ENCODE results near the gene TMTC2. TPM values are rescaled to one million over a fixed set of nuclear protein-coding genes. Genes with fewer than 3 reads are reported as not detected.

The TMTC2 gene
- total RNA-seq, 2 experiments from 2014 or later = 2.5 to 3.1 TPM

DNA sequence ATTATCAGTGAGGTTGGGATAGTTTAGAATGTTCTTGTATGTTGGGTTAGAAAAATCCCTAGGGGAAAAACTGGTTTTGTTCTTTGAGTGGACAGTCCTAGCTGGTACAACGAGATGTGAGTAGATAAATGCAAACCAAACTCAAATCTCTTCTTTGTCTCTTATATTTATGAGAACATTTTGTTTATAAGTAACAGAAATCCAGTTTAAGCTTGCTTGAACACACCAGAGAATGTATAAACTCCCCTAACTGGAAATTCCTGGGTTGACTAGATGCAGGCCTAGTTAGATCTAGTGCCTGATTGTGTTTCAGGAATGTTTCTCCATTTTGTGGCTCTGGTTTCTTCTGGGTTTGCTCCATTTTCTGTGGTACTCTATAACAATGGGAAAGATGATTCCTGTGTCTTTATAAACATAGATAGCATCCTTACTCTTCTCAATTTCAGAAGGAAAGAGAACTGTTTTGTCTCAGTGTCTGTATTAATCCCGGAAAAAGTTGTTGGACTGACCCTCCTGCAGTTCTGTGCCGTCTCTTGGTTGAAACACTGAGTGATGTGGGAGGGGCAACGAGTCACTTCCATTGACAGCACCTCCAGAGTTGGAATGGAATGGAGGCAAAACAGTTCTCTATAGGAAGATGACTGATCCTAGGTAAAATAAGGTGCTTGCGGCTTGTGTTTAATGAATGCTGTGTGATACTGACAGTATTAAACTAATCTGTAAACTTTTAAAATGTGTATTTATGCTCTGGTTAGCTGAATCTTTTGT, 244.8 kb downstream of the TMTC2 start:
- ChIA-PET POLR2A (interaction anchor here (1.0 kb wide), 1 partner anchor 11 kb away, joined by 3 read pairs; no protein-coding TSS in a partner anchor), CTCF (no interaction called here)
- TF ChIP-seq, protein P1, sequence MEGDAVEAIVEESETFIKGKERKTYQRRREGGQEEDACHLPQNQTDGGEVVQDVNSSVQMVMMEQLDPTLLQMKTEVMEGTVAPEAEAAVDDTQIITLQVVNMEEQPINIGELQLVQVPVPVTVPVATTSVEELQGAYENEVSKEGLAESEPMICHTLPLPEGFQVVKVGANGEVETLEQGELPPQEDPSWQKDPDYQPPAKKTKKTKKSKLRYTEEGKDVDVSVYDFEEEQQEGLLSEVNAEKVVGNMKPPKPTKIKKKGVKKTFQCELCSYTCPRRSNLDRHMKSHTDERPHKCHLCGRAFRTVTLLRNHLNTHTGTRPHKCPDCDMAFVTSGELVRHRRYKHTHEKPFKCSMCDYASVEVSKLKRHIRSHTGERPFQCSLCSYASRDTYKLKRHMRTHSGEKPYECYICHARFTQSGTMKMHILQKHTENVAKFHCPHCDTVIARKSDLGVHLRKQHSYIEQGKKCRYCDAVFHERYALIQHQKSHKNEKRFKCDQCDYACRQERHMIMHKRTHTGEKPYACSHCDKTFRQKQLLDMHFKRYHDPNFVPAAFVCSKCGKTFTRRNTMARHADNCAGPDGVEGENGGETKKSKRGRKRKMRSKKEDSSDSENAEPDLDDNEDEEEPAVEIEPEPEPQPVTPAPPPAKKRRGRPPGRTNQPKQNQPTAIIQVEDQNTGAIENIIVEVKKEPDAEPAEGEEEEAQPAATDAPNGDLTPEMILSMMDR (IDR thresholded peaks at IDR 0.05) = no peak
- DNase-seq (no peak), ATAC-seq (no peak)
- H3K4me1 Mint-ChIP-seq (ENCODE audit: low read depth) = no peaks in the 10 kb centered on the region
- H3K9me3 Mint-ChIP-seq = no peaks in the 10 kb centered on the region
- no peak overlapping the region for H3K27ac Mint-ChIP-seq
- no peaks in the 10 kb centered on the region for H3K27me3 Mint-ChIP-seq
- intact Hi-C loops (cut with micrococcal nuclease) = no loop called here
- no peaks in the 10 kb centered on the region for H3K36me3 Mint-ChIP-seq (ENCODE audit: low read depth)
- H3K4me3 Mint-ChIP-seq = no peak overlapping the region

DNA sequence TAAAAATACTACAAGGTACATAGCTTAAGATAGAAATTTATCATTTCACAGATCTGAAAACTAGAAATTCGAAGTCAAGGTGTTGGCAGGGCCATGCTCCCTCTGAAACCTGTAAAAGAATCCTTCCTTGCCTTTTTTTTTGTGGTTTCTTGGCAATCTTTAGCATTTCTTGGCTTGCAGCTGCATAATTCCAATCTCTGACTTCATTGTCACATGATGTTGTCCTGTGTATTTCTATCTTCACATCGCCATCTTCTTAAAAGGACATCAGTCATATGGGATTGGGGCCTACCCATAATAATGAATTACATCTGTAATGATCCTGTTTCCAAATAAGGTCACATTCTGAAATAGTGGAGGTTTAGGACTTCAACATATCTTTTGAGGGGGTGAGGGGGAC, 250.4 kb downstream of the TMTC2 start:
- H3K9me3 Mint-ChIP-seq = no peaks in the 10 kb centered on the region
- no peaks in the 10 kb centered on the region for H3K36me3 Mint-ChIP-seq (ENCODE audit: low read depth)
- no peak for ATAC-seq
- H3K27me3 Mint-ChIP-seq = no peaks in the 10 kb centered on the region
- CTCF ChIA-PET = no interaction called here
- intact Hi-C loops (cut with micrococcal nuclease) = no loop called here
- POLR2A ChIA-PET = no interaction called here
- H3K4me1 Mint-ChIP-seq (ENCODE audit: low read depth) = no peaks in the 10 kb centered on the region
- H3K27ac Mint-ChIP-seq = no peak overlapping the region
- DNase-seq = no peak
- TF ChIP-seq, protein P1 (IDR thresholded peaks at IDR 0.05) = no peak
- no peak overlapping the region for H3K4me3 Mint-ChIP-seq

DNA sequence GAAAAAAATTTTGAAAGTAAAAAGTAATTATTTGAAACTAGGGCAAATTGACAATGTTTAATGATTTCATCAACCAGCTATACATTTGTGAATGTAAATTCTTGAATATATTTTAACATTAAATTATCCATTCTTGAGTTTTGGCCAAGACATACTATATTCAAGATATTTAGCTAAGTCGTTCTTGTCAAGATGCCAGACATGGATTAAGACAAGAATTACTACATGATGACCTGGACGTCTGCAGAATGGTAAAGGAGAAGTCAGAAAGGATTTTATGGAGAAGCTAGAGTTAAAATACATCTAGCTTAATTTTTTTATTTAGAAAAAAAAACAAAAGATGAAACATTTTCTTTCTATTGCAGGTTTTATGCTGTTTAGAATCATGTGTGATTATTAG, 255.8 kb downstream of the TMTC2 start:
- ChIA-PET POLR2A (interaction anchor here (1.0 kb wide), 1 partner anchor 11 kb away, joined by 3 read pairs; no protein-coding TSS in a partner anchor), CTCF (interaction anchor here (1.3 kb wide), 1 partner anchor 257 kb away, joined by 3 read pairs; no protein-coding TSS in a partner anchor)
- intact Hi-C loops (cut with micrococcal nuclease) = no loop called here
- Mint-ChIP-seq H3K27ac (no peak overlapping the region), H3K4me1 (ENCODE audit: low read depth) (no peaks in the 10 kb centered on the region), H3K27me3 (no peaks in the 10 kb centered on the region), H3K4me3 (no peak overlapping the region), H3K9me3 (no peaks in the 10 kb centered on the region), H3K36me3 (ENCODE audit: low read depth) (no peaks in the 10 kb centered on the region)
- DNase-seq (no peak), ATAC-seq (no peak)
- TF ChIP-seq, protein P1 (IDR thresholded peaks at IDR 0.05) = no peak

DNA sequence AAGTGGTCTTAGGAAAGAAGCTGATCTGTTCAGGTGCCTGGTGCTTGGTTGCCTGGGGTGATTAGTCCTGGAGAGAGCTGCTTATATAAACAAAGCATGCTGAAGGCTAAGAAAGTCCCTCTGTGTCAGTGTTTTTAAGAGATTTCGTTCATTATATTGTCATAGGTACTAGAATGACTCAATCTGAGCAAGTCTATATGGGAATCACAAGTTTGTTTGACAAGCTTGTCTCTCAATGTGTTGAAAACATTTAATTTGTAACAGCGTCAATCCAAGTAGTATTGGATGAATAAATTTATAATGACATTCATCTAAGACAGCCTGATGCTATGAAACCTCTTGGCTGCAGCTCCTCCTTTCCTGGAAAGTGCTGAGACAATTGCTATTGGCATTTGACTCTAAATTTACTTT, 256.3 kb downstream of the TMTC2 start:
- H3K4me3 Mint-ChIP-seq = no peak overlapping the region
- TF ChIP-seq, protein P1 (IDR thresholded peaks at IDR 0.05) = no peak
- no peaks in the 10 kb centered on the region for H3K4me1 Mint-ChIP-seq (ENCODE audit: low read depth)
- no peak for DNase-seq
- no peak for ATAC-seq
- H3K9me3 Mint-ChIP-seq = no peaks in the 10 kb centered on the region
- CTCF ChIA-PET = interaction anchor here (1.3 kb wide), 1 partner anchor 257 kb away, joined by 3 read pairs; no protein-coding TSS in a partner anchor
- H3K27ac Mint-ChIP-seq = no peak overlapping the region
- POLR2A ChIA-PET = interaction anchor here (1.0 kb wide), 1 partner anchor 11 kb away, joined by 3 read pairs; no protein-coding TSS in a partner anchor
- intact Hi-C loops (cut with micrococcal nuclease) = no loop called here
- H3K27me3 Mint-ChIP-seq = no peaks in the 10 kb centered on the region
- H3K36me3 Mint-ChIP-seq (ENCODE audit: low read depth) = no peaks in the 10 kb centered on the region

DNA sequence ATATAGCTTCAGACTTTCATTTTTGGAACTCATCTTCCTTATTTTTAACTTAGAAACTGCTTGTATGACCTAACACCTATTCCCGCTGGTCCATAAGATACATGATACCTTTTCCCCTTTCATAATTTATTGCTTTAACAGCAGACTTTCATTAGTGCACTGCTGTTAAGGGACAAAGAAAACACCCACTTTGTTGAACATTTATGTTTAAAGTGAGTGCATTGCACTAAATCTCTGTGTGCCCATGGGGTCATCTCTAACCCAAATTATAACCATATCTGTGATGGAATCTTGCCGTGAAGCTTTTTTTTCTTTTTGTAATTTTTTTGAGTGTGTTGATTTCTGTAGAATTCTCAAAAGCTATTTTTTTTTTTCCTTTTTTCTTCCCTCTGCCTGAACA, 261.8 kb downstream of the TMTC2 start:
- intact Hi-C loops (cut with micrococcal nuclease) = no loop called here
- no peaks in the 10 kb centered on the region for H3K9me3 Mint-ChIP-seq
- no peak overlapping the region for H3K27ac Mint-ChIP-seq
- H3K27me3 Mint-ChIP-seq = no peaks in the 10 kb centered on the region
- no peak for ATAC-seq
- ChIA-PET CTCF (no interaction called here), POLR2A (no interaction called here)
- no peak for DNase-seq
- H3K4me3 Mint-ChIP-seq = no peak overlapping the region
- TF ChIP-seq, protein P1 (IDR thresholded peaks at IDR 0.05) = no peak
- H3K4me1 Mint-ChIP-seq (ENCODE audit: low read depth) = no peaks in the 10 kb centered on the region
- H3K36me3 Mint-ChIP-seq (ENCODE audit: low read depth) = no peaks in the 10 kb centered on the region

Data from activated CD8-positive, alpha-beta T cell treated with anti-CD3 and anti-CD28 coated beads for 36 hours (primary cell).